Gastrocnemius medialis (tissue), 4 donors: ENCODE results near the gene EIF5. TPM values are rescaled to one million over a fixed set of nuclear protein-coding genes. Genes with fewer than 3 reads are reported as not detected.
"Not testable (repeated sequence)": the region's sequence is repeated elsewhere in the genome, so short reads cannot be mapped to it uniquely, and the experiment has no call there.

Experiments used
- ATAC-seq, 2 donors: fragments of 150-250 bp; one replicate each; pipeline ENCODE4 v1.9.1; 2016
- DNase-seq, 2 donors: peaks; one replicate each; pipeline ENCODE4 v3.0.0-alpha.2; 2019
- H3K27ac ChIP-seq, 4 donors: fragments of 200-600 bp; sonication (generic); 1 replicate in 1 of 4; 2 replicates in 3 of 4; pipeline ENCODE4 v1.5.1; 2016 to 2018; ENCODE audit warnings: mild to moderate bottlenecking in 2 of 4, moderate library complexity in 1 of 4
- H3K27me3 ChIP-seq, 3 donors: fragments of 200-600 bp; sonication (generic) in 2 of 3; 1 replicate in 1 of 3; 2 replicates in 2 of 3; pipeline versions ENCODE4 v1.5.1 to v1.6.0; 2016 to 2019; ENCODE audit warnings: mild to moderate bottlenecking in 1 of 3, moderate library complexity in 1 of 3
- H3K36me3 ChIP-seq, 2 donors: fragments of 200-600 bp; sonication (generic) in 1 of 2; one replicate each; pipeline ENCODE4 v1.5.1; 2017 to 2018
- H3K4me1 ChIP-seq, 2 donors: fragments of 200-600 bp; sonication (generic) in 1 of 2; one replicate each; pipeline ENCODE4 v1.5.1; 2016 to 2017; ENCODE audit warnings: mild to moderate bottlenecking in 2 of 2
- H3K4me3 ChIP-seq, 4 donors: fragments of 200-600 bp; sonication (generic) in 3 of 4; 1 replicate in 1 of 4; 2 replicates in 3 of 4; pipeline ENCODE4 v1.5.1; 2016 to 2019; ENCODE audit warnings: mild to moderate bottlenecking in 2 of 4
- H3K9me3 ChIP-seq, 3 donors: fragments of 200-600 bp; sonication (generic) in 2 of 3; 1 replicate in 1 of 3; 2 replicates in 2 of 3; pipeline ENCODE4 v1.5.1; 2016 to 2019
- POLR2A ChIP-seq, 2 donors: fragments of 450-650 bp; IDR thresholded peaks; one replicate each; pipeline ENCODE4 v1.6.1; 2017; ENCODE audit warnings: antibody characterized with exemption in 2 of 2, mild to moderate bottlenecking in 2 of 2, moderate library complexity in 2 of 2
- in situ Hi-C, 4 donors: fragments of 200-750 bp; cut with MboI; loops; one replicate each; pipeline versions ENCODE4 v1.15.0 to v1.8.0; 2017; ENCODE audit warnings: low sequenced_read_pairs in 4 of 4
- intact Hi-C: fragments of 100-400 bp; cut with DNase I; formaldehyde crosslinking; loops from one replicate; pipeline ENCODE4 v1.15.1; 2023; ENCODE audit warnings: low total_unique reads
- total RNA-seq, 4 donors: library from RNA; depleted of rRNA; stranded (reverse); fragments of >200 nt; gene quantifications; one replicate each; pipeline versions ENCODE4 v1.1.0 to v1.2.3, GENCODE V29; 2016
- TF ChIP-seq, protein P1 (sequence below), 5 experiments: fragments of 450-650 bp in 3 of 5; fragments of 200-600 bp in 2 of 5; sonication (generic) in 2 of 5; IDR thresholded peaks in 4 of 5; conservative IDR thresholded peaks in 1 of 5; 1 replicate in 4 of 5; 2 replicates in 1 of 5; pipeline ENCODE4 v1.5.1; 2016 to 2019; ENCODE audit warnings: antibody characterized with exemption in 5 of 5, mild to moderate bottlenecking in 3 of 5, moderate library complexity in 3 of 5

Gene EIF5
- total RNA-seq, 4 donors from 2014 or later: 313 to 538 (median 374) TPM

DNA sequence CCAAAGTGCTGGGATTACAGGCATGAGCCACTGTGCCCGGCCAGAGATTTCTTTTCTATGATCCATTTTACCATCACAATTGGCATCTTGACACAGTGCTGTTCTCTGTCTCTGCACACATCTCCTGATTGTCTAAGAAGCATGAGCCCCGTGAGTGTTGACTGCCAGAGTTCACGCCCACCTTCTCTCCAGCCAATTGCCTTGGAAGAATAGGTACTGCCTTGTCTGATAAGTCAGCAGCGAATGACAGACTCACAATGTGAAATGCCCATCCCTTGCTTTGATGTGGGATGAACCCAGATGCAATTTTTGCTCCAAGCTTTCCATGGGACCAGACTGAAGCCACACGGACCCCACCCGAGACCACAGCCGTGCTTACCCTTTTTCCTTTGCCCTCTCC, 19.3 kb downstream of the EIF5 start:
- Histone ChIP-seq H3K36me3 (no peaks in the 10 kb centered on the region), H3K4me3 (no peak overlapping the region), H3K9me3 (no peaks in the 10 kb centered on the region), H3K27ac (no peak overlapping the region), H3K27me3 (no peaks in the 10 kb centered on the region), H3K4me1 (no peaks in the 10 kb centered on the region)
- intact Hi-C loops (no loop called here), in situ Hi-C loops (no loop called here)
- no peak for ATAC-seq
- no peak for DNase-seq
- TF ChIP-seq, protein P1, sequence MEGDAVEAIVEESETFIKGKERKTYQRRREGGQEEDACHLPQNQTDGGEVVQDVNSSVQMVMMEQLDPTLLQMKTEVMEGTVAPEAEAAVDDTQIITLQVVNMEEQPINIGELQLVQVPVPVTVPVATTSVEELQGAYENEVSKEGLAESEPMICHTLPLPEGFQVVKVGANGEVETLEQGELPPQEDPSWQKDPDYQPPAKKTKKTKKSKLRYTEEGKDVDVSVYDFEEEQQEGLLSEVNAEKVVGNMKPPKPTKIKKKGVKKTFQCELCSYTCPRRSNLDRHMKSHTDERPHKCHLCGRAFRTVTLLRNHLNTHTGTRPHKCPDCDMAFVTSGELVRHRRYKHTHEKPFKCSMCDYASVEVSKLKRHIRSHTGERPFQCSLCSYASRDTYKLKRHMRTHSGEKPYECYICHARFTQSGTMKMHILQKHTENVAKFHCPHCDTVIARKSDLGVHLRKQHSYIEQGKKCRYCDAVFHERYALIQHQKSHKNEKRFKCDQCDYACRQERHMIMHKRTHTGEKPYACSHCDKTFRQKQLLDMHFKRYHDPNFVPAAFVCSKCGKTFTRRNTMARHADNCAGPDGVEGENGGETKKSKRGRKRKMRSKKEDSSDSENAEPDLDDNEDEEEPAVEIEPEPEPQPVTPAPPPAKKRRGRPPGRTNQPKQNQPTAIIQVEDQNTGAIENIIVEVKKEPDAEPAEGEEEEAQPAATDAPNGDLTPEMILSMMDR (IDR thresholded peaks at IDR 0.05 in 4 of 5, conservative IDR thresholded peaks at IDR 0.05 in 1 of 5): no peak
- no peak for TF ChIP-seq POLR2A (IDR thresholded peaks at IDR 0.05)

DNA sequence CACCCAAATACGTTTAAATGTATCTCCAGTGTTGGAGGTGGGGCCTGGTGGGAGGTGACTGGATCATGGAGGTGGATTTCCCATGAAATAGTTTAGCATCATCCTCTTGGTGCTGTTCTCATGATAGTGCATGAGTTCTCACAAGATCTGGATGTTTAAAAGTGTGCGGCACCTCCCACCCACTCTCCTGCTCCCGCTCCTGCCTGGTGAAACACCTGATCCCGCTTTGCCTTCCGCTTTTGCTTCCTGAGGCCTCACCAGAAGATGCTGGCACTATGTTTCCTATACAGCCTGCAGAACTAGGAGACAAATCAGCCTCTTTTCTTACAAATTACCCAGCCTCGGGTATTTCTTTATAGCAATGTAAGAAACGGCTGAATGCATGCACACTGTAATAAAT, 20.1 kb downstream of the EIF5 start:
- in situ Hi-C loops: no loop called here
- Histone ChIP-seq H3K36me3 (no peaks in the 10 kb centered on the region), H3K27me3 (no peaks in the 10 kb centered on the region), H3K27ac (no peak overlapping the region), H3K9me3 (no peaks in the 10 kb centered on the region), H3K4me1 (no peaks in the 10 kb centered on the region), H3K4me3 (no peak overlapping the region)
- ATAC-seq (no peak), DNase-seq (no peak)
- intact Hi-C loops: no loop called here
- no peak for TF ChIP-seq POLR2A (IDR thresholded peaks at IDR 0.05)
- TF ChIP-seq, protein P1 (IDR thresholded peaks at IDR 0.05 in 4 of 5, conservative IDR thresholded peaks at IDR 0.05 in 1 of 5): no peak

DNA sequence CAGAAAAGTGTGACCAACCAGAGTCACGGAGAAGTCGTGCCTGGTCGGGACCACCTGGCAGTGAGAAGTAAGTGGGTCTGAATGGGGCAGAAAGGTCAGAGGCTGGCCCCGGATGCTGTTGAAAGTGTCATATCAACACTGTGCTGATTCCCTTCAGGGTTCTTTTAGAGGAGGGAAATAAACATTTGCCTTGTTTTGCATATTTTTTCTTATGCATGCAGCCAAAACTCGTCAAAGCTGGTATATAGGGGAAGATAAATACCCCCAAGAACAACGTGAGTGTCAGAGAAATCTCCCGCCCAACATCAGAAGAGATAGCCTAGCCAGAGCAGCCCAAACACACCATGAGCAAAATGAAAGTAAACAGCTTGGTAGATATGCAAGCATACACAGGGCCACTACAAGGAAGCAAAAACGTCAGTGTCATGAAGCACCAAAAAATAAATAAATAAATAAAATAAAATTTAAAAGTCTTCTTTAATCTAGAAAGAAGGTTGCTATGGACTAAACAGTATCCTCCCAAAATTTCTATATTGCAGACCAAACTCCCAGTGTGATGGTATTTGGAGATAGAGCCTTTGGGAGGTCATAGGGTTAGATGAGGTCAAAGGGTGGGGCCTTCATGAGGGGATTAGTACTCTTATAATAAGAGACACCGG, 22.1 kb downstream of the EIF5 start:
- intact Hi-C loops: no loop called here
- ATAC-seq: no peak
- DNase-seq: no peak
- Histone ChIP-seq H3K9me3 (no peaks in the 10 kb centered on the region), H3K27me3 (no peaks in the 10 kb centered on the region), H3K4me3 (no peak overlapping the region), H3K4me1 (no peaks in the 10 kb centered on the region), H3K36me3 (no peaks in the 10 kb centered on the region), H3K27ac (no peak overlapping the region)
- TF ChIP-seq, protein P1 (IDR thresholded peaks at IDR 0.05 in 4 of 5, conservative IDR thresholded peaks at IDR 0.05 in 1 of 5): no peak
- no peak for TF ChIP-seq POLR2A (IDR thresholded peaks at IDR 0.05)
- in situ Hi-C loops: no loop called here

DNA sequence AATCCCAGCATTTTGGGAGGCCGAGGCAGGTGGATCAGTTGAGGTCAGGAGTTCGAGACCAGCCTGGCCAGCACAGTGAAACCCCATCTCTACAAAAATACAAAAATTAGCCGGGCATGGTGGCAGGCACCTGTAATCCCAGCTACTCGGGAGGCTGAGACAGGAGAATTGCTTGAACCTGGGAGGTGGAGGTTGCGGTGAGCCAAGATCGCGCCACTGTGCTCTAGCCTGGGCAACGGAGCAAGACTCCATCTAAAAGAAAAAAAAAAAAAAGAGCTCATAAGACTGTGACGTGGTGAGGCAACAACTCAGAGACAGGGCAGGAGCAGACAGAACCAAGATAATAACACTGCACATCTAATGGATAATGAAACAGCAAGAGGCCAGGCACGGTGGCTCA, 23.5 kb downstream of the EIF5 start:
- intact Hi-C loops, H3K36me3 ChIP-seq, H3K27ac ChIP-seq, H3K9me3 ChIP-seq, DNase-seq, in situ Hi-C loops, H3K4me1 ChIP-seq, ATAC-seq, H3K27me3 ChIP-seq, H3K4me3 ChIP-seq: not testable (repeated sequence)

DNA sequence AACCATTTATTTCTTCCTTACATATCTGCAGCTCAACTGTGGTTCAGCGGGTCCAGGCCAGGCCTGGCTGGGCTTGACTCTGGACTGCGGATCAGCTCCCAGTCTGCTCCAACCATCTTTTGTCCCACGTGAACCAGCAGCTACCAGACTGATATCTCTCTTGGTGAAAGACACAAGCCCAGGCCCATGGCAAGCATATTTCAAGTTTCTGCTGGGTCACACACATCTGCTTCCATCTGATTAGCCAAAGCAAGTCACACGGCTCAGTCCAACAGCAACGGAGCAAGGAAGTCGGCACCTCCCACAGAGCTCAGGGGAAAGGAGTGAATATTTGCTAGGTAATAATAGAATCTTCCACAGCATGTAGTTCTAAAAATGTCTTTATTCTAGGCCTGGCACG, 26.5 kb downstream of the EIF5 start:
- no peak for TF ChIP-seq POLR2A (IDR thresholded peaks at IDR 0.05)
- TF ChIP-seq, protein P1 (IDR thresholded peaks at IDR 0.05 in 4 of 5, conservative IDR thresholded peaks at IDR 0.05 in 1 of 5): no peak
- no peaks in the 10 kb centered on the region for H3K9me3 ChIP-seq
- no peaks in the 10 kb centered on the region for H3K36me3 ChIP-seq
- H3K4me1 ChIP-seq: no peaks in the 10 kb centered on the region
- intact Hi-C loops (no loop called here), in situ Hi-C loops (no loop called here)
- H3K4me3 ChIP-seq: no peak overlapping the region
- no peak for ATAC-seq
- H3K27ac ChIP-seq: no peak overlapping the region
- no peak for DNase-seq
- no peaks in the 10 kb centered on the region for H3K27me3 ChIP-seq
